ENCODE measurements around the gene KAZN.

KAZN gene

GRCh38 chr1:15075175-15075574, 476.7 kb downstream of the KAZN start:
- DNase-seq, result no peak

GRCh38 chr1:15075817-15076216, 477.3 kb downstream of the KAZN start:
- DNase-seq, result no peak

- DNase-seq, result no peak
Measured at GRCh38 chr1:15076807-15077206, 478.3 kb downstream of the KAZN start.

GRCh38 chr1:15077384-15077783, 478.9 kb downstream of the KAZN start:
- DNase-seq, result no peak

DNA sequence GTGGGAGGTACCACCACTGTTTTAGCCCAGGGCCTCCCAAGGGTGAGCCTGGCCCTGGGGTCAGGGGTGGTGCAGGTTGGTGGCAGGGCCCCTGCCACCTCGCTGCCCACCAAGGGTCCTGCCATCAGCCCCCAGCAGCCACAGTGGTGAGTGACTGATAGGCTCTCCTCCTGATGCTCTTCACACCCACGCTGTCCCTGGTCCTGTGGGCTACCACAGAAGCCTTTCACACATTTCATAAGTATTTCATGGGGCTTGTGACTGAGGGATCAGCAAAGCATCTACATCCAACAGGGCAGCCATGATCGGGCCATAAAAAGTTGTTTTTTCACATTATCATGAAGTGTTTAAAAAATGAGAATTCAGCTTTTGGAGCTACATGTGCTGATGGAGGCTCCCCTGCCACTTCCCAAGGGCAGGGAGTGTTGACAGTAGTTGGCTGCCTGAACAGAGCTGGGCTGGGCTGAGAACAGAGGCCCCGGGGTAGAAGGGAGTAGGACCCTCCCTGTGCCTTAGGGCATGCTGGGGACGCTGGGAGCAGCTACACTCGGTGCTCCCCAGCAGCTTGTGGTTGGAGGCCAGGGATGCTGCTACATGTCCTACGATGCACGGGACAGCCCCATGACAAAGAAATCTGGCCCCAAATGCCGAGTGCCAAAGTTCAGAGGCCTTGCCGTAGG, 482.0 kb downstream of the KAZN start:
- peak; percentile 55 for DNase-seq

DNA sequence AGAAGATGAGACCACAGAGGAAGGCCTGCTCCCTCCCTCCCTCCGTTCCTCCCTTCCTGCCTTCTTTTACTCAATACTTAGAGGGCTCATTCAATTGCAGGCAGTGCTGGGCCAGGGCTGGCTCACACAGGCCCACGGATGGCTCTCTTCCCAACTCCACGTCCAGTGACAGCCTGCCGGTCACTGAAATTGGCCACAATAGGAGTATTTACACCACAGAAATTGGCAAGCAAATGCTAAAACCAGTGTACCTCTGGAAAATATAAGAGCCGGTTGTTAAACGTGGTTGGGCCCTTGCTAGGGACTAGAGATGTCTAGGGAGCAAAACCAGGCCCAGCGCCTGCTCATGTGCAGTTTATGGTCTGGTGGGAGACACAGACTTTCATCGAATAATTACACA, 482.6 kb downstream of the KAZN start:
- peak; percentile 73 for DNase-seq

GRCh38 chr1:15083578-15083977, 485.1 kb downstream of the KAZN start:
- peak; percentile 12 for DNase-seq

DNA sequence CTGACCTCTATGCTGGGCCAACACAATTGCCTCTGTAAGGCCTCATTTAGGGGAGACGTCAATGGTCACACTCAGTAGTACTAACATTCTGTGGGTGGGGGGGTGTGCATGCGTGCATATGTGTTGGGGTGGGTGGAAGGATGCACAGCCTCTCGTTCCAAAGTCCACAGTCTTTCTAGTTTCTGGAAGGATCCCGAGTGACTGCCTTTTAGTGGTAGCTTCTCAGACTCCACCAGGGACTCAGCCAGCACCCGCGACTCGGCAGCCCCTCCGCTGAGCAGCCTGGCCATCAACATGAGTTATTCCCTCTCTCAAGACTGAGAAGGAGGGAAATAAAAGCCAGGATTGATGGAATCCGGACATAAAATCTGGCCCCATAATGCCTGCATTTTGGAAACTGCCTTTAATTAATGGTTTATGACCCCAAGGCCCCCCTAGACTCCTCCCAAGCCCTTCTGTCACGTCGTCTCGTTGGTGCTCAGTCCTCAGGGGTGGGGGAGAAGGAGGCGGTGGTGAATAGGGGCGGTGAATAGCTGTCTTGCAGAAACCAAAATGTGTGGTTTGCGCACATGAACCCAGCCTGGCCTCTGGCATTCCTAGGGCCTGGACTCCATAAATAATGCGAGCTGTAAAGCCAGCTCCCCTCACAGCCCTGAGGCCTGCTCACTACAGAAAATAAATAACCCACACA, 489.9 kb downstream of the KAZN start:
- DNase-seq, result peak; percentile 82

DNA sequence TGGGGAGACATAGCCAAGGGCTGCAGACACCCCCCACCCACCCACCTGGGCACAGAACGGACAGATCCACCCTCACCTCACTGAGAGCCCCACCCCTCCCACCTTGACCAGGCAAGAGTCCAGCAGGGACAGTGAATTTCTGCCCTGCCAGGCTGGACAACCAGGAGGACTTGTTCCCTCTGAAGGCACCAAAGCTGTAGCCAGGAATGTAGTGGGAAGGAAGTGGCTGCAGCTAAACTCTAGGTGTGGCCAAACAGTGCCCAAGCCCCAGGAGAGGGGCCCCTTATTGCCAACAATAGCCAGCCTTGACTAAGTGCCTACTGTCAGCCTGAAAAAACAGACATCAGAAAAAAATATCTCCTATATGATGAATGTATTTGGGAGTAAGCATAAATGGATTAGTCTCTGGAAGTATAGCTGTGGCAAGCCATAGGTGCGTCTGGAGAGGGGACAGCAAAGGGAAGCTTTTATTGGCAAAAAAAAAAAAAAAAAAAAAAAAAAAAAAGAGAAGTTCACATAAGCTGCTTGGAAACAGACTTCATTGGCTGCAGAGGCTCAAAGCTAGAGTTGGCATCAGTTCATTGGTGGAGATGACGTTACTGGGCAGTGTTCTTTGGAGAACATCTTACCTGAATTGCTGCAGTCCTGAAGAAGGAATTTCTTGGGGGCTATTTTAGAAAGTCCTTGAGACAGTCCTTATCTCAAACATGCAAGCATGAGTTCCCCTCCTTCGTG, 490.9 kb downstream of the KAZN start:
- DNase-seq, result no peak

DNA sequence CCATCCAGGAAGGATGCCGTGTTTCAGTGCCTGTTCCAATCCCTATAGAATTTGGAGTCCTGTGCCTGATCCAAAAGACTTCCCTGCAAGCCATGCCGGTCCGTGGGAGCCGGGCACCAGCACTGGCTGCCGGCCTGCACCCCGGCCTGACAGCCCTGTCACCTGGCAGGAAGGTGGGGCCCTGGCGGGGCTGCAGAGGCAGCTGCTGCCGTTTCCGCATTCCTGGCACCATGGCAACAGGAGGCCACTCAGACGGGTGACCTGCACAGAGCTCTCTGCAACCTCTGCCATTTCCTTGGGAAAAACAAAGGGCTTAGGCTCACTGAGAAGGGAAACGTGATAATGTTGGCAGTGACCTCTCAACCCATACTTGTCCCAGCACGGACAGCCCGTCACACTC, 491.9 kb downstream of the KAZN start:
- DNase-seq, result peak; percentile 59

DNA sequence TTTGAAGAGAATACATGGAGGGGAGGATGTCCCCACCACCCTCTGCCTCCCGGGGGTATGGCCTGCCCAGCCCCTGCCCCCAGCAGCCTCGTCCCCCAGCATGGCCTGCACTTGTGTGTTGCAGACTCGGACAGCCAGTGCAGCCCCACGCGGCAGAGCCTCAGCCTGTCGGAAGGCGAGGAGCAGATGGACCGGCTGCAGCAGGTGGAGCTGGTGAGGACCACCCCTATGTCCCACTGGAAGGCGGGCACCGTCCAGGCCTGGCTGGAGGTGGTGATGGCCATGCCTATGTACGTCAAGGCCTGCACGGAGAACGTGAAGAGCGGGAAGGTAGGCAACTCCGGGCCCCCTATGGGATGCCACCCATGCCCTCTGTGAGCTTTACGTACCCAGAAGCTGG, 495.6 kb downstream of the KAZN start:
- DNase-seq, result no peak

- DNase-seq, result no peak
Measured at GRCh38 chr1:15094719-15095495, 496.4 kb downstream of the KAZN start.

- DNase-seq, result no peak
Measured at GRCh38 chr1:15095496-15095875, 497.0 kb downstream of the KAZN start.

- DNase-seq, result no peak
Measured at GRCh38 chr1:15096293-15096692, 497.8 kb downstream of the KAZN start.

DNA sequence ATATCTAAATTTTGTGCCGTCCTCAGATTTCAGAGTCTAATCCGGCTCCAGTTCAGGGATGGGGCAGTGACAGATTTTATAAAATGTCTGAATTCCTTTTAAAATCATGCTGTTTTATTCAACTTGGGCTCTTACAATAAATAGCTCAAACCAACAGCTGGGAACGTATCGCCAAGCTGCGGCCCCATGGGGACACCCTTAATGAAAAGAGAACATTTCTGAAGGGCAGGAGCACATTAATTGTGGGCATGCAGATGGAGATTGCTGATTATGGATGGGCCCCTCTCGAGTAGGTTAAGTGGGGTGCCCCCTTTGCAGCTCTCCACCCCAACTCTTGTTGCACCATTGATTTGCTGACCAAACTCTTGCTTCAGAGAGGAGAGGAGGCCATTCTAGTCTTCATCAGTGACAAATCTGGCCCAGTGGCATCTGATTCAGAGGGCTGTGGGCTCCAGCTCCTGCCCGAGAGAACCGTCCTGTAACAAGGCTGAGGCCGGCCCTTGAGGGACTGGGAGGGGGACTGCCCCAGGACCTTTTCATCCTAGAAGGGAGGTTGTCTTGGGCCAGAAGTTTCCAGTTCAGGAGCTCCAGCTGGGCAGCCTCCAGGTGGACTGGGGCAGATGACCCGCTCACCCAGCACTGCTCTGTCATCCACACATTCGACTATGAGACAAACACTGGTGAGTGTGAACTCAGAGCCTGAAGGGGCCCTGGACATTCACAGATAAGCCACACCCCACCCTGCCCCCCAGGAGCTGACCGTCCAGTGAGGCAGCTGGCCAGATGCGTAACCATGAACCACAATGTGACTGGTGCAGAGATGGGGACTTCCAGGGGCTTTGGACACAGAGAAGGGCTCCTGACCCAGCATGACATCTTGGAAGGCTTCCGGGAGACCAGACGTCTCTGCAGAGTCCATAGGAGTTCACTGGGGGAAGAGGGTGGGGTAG, 500.0 kb downstream of the KAZN start:
- DNase-seq, result no peak

- no peak for DNase-seq
Measured at GRCh38 chr1:15099441-15100120, 501.1 kb downstream of the KAZN start.

- peak; percentile 61 for DNase-seq
Measured at GRCh38 chr1:15100121-15100879, 501.8 kb downstream of the KAZN start.

DNA sequence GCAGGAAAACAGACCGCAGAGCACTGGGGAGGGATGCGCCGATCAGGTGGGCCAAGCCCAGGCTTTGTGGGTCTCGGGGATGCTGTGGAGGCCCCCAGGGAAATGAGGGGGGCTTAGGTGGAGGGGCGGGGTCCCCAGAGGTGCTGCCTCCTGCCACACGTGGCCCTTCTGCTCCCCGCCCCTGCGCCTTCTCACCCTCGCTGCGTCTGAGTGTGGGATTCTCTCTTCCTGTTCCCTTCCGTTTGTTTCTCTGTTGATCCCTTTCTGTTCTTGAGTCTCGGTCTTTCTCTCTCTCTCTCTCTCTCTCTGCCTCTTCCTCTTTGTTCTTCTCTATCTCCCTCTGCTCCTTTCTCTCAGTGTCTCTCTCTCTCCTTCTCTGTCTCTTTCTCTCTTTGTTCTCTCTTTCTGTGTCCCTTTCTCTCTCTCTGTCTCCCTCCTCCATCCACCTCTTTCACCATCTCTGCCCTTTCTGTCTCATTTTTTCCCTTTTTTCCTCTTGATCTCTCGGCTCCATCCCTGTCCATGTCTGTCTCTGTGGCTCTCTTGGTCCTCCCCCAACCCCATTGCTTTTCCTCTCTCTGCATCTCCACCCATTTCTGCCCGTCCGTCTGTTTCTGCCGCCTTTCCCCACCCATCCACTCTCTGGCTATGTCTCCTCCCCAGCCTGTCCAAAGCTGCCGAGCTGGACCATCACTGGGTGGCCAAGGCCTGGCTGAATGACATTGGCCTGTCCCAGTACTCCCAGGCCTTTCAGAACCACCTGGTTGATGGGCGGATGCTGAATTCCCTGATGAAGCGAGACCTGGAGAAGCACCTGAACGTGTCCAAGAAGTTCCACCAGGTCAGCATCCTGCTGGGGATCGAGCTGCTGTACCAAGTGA, 502.6 kb downstream of the KAZN start:
- no peak for DNase-seq

GRCh38 chr1:15101801-15102200, 503.3 kb downstream of the KAZN start:
- DNase-seq, result no peak

- no peak for DNase-seq
Measured at GRCh38 chr1:15102646-15103045, 504.2 kb downstream of the KAZN start.
